Measurements from ENCODE around the gene SLC22A14. TPM values are rescaled to one million over a fixed set of nuclear protein-coding genes. Genes with fewer than 3 reads are reported as not detected.

SLC22A14 gene
- total and polyA plus RNA-seq, 2 donors (not counting 3 experiments of a cell fraction or from before 2014, with no cell fraction given) = not detected

- dilution Hi-C loops (cut with MboI; ENCODE audit: extremely low pct_ligation_motif_present, low sequenced_read_pairs) (no loop called here), intact Hi-C loops (cut with micrococcal nuclease) (no loop called here)
- no peaks in the 10 kb centered on the region for H3K9me3 ChIP-seq (replicated peaks; ENCODE audit: control insufficient read depth, insufficient read depth, low read length)
- no peaks in the 10 kb centered on the region for H3K4me1 ChIP-seq (ENCODE audit: control insufficient read depth, extremely low read depth, insufficient read depth, low read length)
- no TSS peak for BruUV-seq (replicated peaks)
- H3K4me3 ChIP-seq (replicated peaks in 1 of 3; ENCODE audit: insufficient read depth in 1 of 3, low read depth in 1 of 3, low read length in 3 of 3) = no peak overlapping the region
- TF ChIP-seq MAX (IDR thresholded peaks at IDR 0.05; ENCODE audit: insufficient read depth, insufficient read length) = no peak
- TF ChIP-seq JUN (IDR thresholded peaks at IDR 0.05; ENCODE audit: borderline replicate concordance, insufficient read depth, insufficient read length, low read depth) = no peak
- no peak for TF ChIP-seq POLR2AphosphoS5 (IDR thresholded peaks at IDR 0.05; ENCODE audit: insufficient read depth, low read depth, low read length)
- no peak for TF ChIP-seq CTCF (IDR thresholded peaks at IDR 0.05; ENCODE audit: extremely low read depth in 1 of 2, insufficient read depth in 1 of 2, low read depth in 1 of 2, low read length in 2 of 2)
- no peak for TF ChIP-seq MYC (IDR thresholded peaks at IDR 0.05; ENCODE audit: low read depth, low read length)
- no peak for TF ChIP-seq GATA2 (IDR thresholded peaks at IDR 0.05; ENCODE audit: insufficient read depth, insufficient read length, low read depth, low read length)
- TF ChIP-seq FOS (IDR thresholded peaks at IDR 0.05; ENCODE audit: borderline replicate concordance, insufficient read depth, low read length) = no peak
- no peak for TF ChIP-seq POLR2A (IDR thresholded peaks at IDR 0.05; ENCODE audit: low read depth, low read length)
- no peak for TF ChIP-seq EZH2 (IDR thresholded peaks at IDR 0.05; ENCODE audit: borderline replicate concordance, low read depth, low read length, severe bottlenecking)
- ChIA-PET CTCF (interaction anchor here (1.2 kb wide), 1 partner anchor 21 kb away, joined by 4 read pairs; the partner anchor contains the start of gene XYLB), POLR2A (no interaction called here)
- FAIRE-seq (no peak), DNase-seq (ENCODE audit: low read depth, low spot score) (no peak)
- H4K20me1 ChIP-seq (replicated peaks; ENCODE audit: control insufficient read depth, extremely low read depth, insufficient read depth, low read length) = no peaks in the 10 kb centered on the region
- no peak overlapping the region for H3K27ac ChIP-seq (ENCODE audit: insufficient read depth, low read depth, low read length)
- H2AFZ ChIP-seq (ENCODE audit: low read depth, low read length) = no peak overlapping the region
- no peak overlapping the region for H3K4me2 ChIP-seq (ENCODE audit: insufficient read depth, low read length)
- H3K9me1 ChIP-seq (replicated peaks; ENCODE audit: control insufficient read depth, extremely low read depth, insufficient read depth, low read length) = no peaks in the 10 kb centered on the region
- H3K79me2 ChIP-seq (ENCODE audit: control insufficient read depth, insufficient read depth, low read length) = no peaks in the 10 kb centered on the region
- H3K27me3 ChIP-seq (ENCODE audit: control insufficient read depth in 2 of 2, insufficient read depth in 2 of 2, low read length in 2 of 2) = peaks cover 0 to 2% of the 10 kb centered on the region in 2 experiments
- no peaks in the 10 kb centered on the region for H3K36me3 ChIP-seq (ENCODE audit: control insufficient read depth in 2 of 2, extremely low read depth in 1 of 2, insufficient read depth in 2 of 2, low read length in 2 of 2)
- no peak overlapping the region for H3K9ac ChIP-seq (replicated peaks; ENCODE audit: extremely low read depth, insufficient read depth, low read length)
Measured at GRCh38 chr3:38325256-38325655, 43.2 kb downstream of the SLC22A14 start.

Data from endothelial cell of umbilical vein (primary cell).